Stimulated activated CD8-positive, alpha-beta memory T cell treated with anti-CD3 and anti-CD28 coated beads, Interleukin-7, amount 100 ng/mL, for 24 hours (primary cell): ENCODE results near the gene CPT1C.

ENCODE experiments used
- DNase-seq: peaks from one replicate; pipeline ENCODE4 v3.0.0-alpha.2; 2020; ENCODE audit warnings: low read depth

CPT1C gene

DNA sequence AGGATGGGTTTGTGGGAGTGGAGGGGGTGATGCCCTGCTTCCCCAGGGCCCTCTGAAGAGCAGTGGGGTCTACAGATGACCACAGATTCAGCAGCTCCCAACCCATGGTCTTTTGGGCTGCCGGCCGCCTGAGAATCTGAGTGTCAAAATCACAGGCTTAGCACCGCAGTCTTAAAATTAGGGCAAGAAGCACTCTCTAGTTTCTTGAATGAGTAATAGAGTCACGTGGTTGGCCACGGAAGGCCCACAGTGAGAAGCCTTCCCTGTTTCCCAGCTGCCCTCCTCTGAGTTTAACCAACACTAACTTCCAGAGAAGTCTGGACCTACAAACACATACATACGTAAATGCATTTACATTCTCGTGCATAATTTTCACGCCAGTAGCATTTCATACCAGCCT, 8.6 kb upstream of the CPT1C start:
- no peak for DNase-seq

- no peak for DNase-seq
Measured at GRCh38 chr19:49683814-49684250, 7.1 kb upstream of the CPT1C start.

DNA sequence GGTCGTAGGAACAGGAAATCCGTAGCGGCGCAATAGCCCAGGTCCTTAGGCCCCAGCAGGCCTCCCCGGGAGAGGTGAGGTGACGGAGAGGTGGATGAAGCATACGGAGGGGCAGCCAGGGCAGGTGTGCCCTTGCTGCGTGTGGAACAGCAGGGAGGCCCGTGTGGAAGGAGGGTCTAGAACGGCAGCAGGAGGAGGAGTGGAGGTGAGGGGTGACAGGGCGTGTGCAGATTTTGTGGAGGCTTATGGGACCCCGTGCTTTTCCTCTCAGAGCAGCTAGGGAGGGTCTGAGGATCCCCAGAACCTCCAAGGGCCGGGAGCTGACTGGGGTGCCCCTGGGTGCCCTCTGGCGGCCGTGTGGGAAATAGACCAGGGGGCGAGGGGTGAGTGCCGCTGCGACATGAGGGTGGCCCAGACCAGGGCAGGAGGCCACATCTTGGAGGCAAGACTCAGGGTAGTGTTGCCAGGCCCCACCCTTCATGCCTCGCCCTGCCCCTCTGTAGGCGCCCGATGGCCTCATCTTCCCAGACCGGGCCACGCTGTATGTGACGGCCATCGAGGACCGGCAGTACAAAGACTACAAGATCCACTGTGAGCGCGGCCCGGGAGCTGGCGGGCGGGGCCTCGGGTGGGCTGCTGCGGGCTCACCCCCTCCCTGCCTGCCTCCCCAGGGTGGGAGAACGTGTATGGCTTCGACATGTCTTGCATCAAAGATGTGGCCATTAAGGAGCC, 6.5 kb upstream of the CPT1C start:
- DNase-seq = no peak

DNA sequence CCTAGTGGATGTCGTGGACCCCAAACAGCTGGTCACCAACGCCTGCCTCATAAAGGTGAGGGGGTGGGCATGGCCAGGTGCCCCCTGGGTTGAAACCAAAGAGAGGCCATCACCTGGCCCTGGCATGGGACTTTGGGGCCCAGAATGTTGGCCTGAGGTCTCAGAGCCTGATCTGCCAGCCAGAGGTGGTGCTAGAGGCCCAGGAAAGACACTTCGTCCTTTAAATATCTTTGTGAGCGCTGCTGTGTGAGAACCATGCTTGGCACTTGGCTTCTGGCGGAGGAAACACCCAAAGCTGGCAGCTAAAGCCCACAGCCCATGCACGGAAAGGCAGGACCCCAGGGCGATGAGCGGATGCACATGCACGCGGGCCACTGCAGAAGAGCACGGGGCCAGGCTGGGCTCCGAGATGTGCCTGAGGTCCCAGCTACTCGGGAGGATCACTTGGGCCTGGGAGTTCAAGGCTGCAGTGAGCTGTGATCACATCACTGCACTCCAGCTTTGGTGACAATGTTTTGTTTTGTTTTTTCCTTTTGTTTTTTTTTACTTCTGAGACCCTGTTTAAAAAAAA, 5.8 kb upstream of the CPT1C start:
- DNase-seq = no peak

DNA sequence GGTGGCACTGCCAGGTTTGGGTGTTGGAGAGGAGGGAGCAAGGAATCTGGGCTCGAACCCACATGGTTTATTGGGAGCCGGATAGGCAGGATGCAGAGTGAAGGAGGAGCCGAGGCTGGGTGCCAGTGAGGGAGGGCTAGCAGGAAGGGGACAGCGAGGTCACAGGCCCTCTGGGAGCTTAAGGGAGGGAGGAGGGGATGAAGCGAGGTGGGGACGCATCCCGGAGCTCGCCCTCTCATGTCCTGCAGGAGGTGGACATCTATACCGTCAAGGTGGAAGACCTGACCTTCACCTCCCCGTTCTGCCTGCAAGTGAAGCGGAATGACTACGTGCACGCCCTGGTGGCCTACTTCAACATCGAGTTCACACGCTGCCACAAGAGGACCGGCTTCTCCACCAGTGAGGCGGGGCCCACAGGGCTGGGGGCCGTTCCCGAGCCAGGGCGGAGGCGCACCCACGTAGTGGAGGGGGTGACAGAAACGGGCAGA, 5.0 kb upstream of the CPT1C start:
- DNase-seq = no peak

- no peak for DNase-seq
Measured at GRCh38 chr19:49686503-49687088, 4.3 kb upstream of the CPT1C start.

- DNase-seq = no peak
Measured at GRCh38 chr19:49687150-49687549, 3.8 kb upstream of the CPT1C start.

DNA sequence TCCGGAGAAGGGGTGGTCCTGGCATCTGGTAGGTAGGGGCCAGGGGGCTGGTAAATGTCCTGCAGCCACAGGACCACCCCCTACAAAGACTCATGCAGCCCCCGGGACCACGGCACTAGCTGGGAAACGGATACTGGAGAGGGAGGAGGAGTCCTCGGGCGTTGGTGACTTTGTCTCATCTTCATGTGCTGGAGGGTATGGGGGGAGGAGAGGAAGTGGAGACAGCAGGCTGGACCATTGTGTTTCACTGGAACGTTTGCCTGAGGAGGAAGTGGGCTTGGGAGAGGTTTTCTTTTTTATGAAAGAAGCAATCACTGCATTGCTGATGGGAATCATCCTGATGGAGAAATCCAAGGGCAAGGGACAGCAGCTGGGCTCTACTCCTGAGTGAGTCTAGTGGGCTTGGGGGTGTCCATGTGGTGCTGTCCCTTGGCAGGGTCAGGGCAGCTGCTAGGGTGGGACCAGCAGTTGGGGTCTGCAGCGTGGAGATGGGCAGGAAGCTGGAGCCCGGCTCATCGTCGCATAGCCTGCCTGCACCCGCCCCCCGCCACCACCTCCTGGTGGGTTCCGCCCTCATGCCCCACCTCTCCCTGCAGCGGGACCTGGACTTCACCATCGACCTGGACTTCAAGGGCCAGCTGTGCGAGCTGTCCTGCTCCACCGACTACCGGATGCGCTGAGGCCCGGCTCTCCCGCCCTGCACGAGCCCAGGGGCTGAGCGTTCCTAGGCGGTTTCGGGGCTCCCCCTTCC, 3.2 kb upstream of the CPT1C start:
- DNase-seq = no peak

DNA sequence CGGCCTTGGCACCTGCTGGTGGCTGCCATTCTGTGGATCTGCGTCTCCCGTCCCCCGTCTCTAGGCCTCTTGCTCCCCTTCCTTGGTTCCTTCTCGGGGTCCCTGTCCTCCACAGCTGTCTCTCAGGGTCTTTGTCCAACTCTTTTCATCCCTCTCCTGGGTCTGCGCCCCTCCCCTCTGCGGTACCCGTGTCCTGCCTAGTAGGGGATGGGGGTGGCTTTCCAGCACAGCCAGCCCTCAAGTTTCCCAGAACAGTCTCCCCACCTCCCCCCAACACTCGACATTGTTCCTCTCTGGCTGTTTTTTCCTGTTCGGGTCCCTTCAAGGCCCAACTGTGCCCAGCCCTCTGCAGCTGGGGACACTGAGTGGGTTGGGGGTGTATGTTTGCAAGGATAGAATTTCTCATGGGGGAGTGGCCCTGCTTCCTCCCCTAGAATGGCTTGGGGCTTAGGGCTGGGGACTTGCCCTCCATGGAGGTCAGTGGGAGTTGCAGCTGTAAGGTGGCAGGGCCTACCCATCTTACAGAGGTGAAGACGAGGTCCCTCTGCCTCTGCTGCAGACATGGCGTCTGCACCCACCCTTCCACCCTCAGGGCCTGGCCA, 2.3 kb upstream of the CPT1C start:
- DNase-seq = no peak

DNA sequence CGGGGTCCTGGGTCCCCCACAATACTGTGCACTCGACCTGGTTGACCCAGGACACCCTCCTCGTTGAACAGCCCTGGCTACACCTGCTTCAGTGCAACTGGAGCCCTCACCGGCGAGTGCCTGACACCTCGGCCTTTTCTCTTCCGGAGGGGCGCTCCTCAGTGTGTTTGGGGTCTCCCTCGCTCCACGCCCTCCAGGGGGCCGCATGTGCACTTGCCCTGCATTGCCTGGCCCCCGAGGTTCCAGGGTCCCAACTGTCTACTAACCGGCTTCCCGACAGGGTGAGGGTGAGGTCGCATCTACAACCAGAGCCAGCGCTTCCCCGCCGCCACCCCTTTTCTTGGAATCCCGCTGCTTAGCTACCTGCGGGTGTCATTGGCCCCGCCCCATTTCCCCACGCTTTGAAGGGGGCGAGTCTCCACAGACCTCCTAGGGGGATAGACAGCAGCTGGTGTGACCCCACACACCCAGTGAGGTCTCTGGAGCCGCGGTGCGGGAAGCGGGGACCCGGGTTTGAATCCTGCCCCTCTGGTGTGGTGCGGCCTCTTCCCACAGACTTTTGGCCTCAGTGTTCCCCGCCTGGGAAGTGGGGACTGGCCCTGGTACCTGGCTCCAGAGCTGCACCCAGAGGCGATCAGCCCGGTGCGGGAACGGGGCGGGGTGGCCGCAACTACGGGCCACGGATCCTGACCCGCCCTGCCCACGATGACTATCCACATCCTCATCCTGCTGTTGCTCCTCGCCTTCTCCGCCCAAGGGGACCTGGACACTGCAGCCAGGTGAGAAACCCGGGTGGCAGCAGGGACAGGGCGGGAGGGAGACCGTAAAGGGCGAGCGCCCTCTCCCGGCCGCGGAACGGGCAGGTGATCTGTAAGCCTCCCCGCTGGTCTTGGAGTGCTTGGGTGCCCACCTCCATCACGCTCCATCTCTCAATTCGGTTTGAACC, 1.5 kb upstream of the CPT1C start, which contains the start of gene ADM5:
ADM5 (plus strand) TSS at position 462 of the 946 bp plus-strand sequence; CDS start at position 706, 244 bp downstream.
- no peak for DNase-seq

- no peak for DNase-seq
Measured at GRCh38 chr19:49690079-49690655, 749 bp upstream of the CPT1C start.

GRCh38 chr19:49691243-49692146, 579 bp downstream of the CPT1C start:
- DNase-seq = no peak

- DNase-seq = no peak
Measured at GRCh38 chr19:49692147-49692506, 1.2 kb downstream of the CPT1C start.

GRCh38 chr19:49696115-49696514, 5.2 kb downstream of the CPT1C start:
- DNase-seq = no peak

- no peak for DNase-seq
Measured at GRCh38 chr19:49696865-49697264, 5.9 kb downstream of the CPT1C start.

GRCh38 chr19:49699364-49699763, 8.4 kb downstream of the CPT1C start:
- no peak for DNase-seq

GRCh38 chr19:49700563-49700962, 9.6 kb downstream of the CPT1C start:
- no peak for DNase-seq

GRCh38 chr19:49701271-49701786, 10.4 kb downstream of the CPT1C start:
- DNase-seq = no peak

DNA sequence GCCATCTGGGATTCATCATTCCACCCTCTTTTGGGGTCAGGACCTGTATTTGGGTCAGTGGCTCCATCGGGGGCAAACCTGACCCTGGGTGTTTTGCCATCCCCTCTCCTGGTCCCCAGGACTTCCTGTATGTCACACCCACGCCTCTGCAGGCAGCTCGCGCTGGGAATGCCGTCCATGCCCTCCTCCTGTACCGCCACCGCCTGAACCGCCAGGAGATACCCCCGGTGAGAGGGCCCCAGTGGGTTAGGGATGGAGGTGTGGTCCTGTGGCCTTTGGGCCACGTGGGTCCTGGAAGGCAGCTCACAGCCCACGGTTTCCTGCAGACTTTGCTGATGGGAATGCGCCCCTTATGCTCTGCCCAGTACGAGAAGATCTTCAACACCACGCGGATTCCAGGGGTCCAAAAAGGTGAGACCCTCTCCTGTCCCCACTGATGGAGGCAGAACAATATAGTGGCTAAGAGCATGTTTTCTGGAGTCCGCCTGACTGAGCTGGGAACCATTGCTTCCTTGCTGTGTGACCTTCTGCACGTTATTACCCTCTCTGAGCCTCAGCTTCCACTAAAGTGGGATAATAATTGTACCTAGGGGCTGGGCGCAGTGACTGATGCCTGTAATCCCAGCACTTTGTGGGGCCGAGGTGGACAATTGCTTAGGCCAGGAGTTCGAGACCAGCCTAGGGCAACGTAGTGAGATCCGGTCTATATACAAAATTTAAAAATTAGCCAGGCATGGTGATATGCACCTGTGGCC, 14.1 kb downstream of the CPT1C start:
- DNase-seq = no peak
